NCI-H187 (cell line): Measurements from ENCODE around the gene PABPN1.
"Not testable (repeated sequence)": the region's sequence is repeated elsewhere in the genome, so short reads cannot be mapped to it uniquely, and the experiment has no call there.

Experiments
- DNase-seq, 2 experiments: peaks; one replicate each; lab custom pipeline; 2025; lab: John Stamatoyannopoulos, UW

Gene PABPN1, protein sequence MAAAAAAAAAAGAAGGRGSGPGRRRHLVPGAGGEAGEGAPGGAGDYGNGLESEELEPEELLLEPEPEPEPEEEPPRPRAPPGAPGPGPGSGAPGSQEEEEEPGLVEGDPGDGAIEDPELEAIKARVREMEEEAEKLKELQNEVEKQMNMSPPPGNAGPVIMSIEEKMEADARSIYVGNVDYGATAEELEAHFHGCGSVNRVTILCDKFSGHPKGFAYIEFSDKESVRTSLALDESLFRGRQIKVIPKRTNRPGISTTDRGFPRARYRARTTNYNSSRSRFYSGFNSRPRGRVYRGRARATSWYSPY

DNA sequence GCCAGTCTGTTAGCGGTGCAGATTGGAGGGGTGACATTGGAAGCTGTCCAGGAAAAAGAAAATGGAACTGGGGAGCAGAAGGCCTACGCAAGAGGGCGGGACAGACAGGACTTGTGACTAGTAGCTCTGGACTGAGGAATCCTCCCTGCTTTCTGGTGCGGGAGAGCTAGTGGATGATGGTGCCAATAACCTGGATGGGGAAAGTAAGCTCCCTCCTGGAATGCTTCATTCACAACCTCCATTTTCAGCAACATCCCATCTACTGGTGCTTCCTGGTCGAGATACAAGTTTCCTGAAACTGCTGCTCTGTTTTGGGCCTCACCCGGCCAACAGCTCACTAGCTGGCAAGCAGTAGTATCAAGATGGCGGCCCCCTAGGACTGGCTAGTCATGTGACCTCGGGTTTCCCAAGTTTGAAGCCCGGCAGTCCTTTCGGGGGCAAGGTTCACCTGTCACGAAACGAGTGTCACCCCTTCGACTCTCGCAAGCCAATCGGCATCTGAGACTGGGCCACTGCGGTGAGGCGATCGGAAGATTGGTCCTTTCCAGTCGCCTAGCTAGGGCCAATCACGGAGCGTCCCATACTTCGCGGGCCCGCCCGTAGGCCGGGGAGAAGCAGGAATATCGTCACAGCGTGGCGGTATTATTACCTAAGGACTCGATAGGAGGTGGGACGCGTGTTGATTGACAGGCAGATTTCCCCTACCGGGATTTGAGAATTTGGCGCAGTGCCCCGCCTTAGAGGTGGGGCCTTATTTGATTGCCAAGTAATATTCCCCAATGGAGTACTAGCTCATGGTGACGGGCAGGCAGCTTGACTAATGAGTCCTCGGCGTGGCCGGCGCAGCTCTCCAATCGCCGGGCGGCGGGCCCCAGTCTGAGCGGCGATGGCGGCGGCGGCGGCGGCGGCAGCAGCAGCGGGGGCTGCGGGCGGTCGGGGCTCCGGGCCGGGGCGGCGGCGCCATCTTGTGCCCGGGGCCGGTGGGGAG is at the start of gene PABPN1:
Gene PABPN1, plus strand, starts transcription at position 874 of the 988 bp plus-strand sequence. Its CDS starts 13 bp downstream, at position 887.
- DNase-seq = peak; percentile 99

DNA sequence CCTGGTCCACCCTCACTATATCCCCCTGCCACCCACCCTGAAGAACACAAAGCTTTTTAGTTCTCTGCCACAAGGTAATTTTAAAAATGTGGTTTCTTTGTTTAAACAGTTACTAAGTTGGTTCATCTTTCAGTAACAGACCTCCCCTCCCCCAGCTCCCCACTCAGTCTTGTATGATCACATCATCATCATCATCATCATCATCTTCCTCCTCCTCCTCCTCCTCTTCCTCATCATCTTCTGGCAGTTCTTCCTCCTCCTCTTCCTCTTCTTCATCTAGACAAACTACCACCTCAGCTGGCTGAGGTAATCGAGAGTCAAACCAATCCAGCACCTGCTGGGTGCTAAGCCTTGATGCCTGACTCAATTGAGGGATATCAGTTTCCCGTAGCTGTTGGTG is 45.8 kb upstream of the PABPN1 start:
- DNase-seq = no peak

DNA sequence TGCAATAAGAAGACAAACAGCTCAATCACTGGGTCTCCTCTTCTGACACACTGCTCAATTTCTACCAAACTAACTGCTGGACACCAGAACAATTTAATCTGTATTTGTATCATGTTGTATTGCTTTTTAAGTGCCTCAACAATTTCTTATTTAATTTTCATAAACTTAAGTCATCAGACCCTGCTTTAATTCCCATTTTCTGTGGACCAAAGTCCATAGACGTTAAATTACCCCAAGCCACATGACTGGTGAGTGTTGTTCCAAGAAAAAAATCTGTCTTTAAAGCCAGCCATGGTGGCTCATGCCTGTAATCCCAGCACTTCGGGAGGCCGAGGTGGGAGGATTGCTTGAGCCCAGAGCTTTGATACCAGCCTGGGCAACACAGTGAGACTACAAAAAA is 44.1 kb upstream of the PABPN1 start:
- no peak for DNase-seq

- DNase-seq = not testable (repeated sequence)
These were observed 43.3 kb upstream of the PABPN1 start for GRCh38 chr14:23277928-23278327.

GRCh38 chr14:23281247-23281646 is 40.0 kb upstream of the PABPN1 start:
- no peak for DNase-seq

GRCh38 chr14:23284654-23285529 is 36.4 kb upstream of the PABPN1 start:
- DNase-seq = no peak

DNA sequence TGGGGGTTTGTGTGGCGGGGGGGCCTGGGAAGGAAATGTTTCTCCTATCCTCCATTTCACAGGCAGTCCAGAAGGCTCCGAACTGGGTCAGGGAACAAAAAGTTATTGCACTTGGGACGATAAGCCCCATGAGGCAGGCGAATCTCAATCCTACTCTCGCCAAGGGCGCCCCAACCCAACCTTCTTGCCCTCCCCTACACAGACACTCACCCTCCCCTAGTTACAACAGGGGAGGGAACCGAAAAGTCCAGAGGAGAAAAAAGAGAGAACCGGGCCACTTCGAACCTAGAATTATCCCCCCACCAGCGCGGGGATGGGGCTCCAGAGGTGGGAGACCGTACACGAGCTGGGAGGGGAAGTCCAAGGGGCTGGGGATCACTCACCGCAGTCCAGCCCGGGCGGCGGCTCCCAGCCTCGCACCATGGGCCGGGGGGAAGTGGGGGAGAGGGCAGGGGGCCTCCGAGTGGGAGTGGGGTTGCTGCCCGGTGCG is 35.7 kb upstream of the PABPN1 start:
- no peak for DNase-seq

DNA sequence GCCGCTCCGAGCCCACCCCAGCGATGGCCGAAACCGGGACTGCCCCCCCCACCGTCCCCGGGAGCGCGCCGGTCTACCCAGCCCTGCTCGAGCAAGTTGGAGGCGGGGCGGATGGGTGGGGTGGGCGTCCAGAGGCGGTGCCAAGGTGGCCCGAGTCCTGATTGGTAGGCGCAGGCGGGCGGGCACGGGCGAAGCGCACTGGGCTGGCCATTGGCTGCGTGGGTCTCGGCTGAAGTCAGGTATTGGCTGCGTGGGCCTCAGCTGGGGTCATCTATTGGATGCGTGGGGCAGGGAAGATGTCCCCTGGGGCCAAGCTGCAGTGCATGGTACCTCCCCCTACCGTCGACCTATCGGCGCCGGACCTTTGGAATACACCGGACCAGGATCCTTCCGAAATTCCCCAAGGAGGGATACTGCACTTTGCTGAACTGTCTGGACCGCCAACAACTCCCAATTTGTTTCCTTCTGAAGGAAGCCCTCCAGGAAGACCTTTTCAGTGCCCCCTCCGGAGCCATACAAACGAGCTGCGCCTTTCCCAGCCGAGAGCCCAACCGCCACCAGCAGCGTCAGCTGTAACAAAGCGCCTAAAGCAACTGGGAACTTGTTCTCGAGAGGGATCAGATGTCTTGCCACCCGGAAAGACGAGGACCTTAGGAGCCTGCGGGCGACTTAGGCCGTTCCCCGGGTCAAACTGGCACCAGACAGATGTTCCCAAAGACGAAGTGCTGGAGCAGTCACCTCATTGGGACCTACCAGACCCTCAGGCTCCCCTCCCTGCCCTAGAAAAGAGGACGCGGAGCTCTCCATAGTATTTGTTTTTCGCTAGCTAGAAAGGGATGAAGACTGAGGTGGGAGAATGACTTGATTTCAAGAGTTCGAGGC is 35.0 kb upstream of the PABPN1 start, which contains the start of gene HOMEZ:
Gene HOMEZ, minus strand, starts transcription at position 113 of the 882 bp plus-strand sequence. CDS start 180 bp downstream, outside the sequence.
- DNase-seq = peak; percentile 95 to 99

GRCh38 chr14:23286902-23287479 is 34.3 kb upstream of the PABPN1 start:
- DNase-seq = no peak

GRCh38 chr14:23294734-23295561 is 26.3 kb upstream of the PABPN1 start:
- DNase-seq = peak; percentile 34 to 44

DNA sequence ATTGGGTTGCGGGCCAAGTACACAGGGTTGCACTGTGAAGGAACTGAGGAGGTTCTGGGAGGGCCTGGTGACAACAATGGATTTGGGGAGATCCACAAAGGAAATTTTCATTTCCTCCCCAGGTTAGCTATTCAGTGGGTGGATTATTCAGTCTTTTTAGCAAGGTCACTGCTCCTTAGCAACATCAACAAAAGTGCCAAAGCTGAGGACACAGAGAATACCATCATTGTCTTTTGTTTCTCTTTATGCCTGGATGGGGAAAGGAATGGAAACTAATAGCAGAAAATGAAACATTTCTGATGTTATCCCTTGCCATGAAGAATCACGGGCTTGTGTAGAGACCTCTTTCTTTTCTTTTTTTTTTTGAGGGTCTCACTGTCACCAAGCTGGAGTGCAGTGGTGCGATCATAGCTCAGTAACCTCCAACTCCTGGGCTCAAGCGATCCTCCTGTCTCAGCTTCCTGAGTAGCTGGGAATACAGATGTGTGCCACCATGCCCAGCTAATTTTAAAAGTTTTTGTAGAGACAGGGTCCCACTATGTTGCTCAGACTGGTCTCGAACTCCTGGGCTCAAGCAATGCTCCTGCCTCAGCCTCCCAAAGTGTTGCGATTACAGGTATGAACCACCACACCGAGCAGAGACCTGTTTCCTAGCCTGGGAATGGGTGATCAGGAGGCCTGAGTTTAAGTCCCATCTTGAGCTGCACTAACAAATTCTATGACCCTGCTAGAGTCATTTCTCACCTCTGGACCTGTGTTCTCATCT is 25.1 kb upstream of the PABPN1 start:
- DNase-seq = no peak

- DNase-seq = no peak
These were observed 24.2 kb upstream of the PABPN1 start for GRCh38 chr14:23297096-23297495.

DNA sequence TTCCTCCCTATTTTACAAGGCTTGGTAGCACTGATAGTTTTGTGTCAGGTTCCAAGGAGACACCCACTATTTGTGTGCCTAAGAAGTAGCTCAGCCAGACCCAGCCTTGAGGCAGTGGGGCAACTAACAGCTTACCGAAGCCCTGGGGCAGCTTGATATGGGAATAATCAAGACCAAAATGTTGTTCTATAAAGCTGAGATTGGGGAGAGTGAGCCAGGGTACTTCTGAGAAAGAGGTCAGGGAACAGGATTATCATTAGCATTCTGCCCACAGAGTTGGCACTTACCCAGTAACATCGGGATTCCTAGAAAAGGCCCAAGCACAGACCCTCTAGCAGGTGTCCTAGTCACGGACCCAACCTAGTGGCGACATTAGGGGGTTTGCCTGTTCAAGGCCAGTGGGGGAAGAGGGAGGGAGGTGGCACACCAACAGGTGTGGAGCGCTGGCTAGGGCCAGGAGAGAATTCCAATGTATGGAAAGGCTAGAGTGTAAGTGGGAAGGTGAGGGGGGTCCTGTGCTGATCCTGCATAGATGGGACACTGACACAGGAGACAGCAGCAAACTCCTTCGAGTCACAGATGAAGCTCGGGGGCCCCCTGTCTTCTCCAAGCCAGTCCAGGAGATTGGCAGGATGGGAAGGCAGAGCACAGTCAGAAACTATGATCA is 23.5 kb upstream of the PABPN1 start:
- no peak for DNase-seq

GRCh38 chr14:23299211-23299957 is 21.9 kb upstream of the PABPN1 start:
- no peak for DNase-seq

DNA sequence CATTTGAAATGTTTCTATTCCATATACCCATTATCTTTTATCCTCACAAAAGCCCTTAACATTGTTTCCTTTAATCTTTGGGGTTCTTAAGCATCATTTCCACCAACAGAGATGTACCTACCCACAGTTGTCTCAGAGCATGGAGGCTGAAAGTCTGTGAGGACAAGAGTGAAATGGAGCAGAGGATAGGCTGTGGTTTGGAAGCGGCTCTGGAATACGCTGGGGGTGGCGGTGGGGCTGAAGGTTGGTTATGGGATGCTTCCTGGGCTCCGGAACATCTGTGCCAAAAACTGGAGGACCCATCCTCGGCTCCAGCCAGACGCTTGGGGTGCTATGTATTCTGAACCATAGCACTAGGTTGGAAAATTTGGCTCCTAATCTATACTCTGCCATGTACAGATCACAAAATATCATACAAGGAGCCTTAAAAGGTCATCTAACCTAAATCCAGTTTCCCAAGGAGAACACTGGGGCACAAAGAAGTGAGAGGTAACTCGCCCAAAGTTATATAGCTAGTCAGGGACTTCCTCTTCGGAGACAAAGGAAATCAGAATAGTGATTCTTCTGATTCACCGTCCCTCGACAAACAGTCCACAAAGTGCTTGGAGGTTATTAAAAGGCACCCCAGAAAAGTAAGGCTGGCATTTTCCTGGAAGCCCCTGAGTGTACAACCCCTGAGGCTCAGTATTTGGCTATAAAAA is 21.1 kb upstream of the PABPN1 start:
- no peak for DNase-seq

GRCh38 chr14:23300687-23301223 is 20.5 kb upstream of the PABPN1 start:
- DNase-seq = no peak
